GM12891 (cell line): Measurements from ENCODE around the gene CDK19.
"Not testable (repeated sequence)": the region's sequence is repeated elsewhere in the genome, so short reads cannot be mapped to it uniquely, and the experiment has no call there.

Experiments used
- DNase-seq: peaks from one replicate; pipeline ENCODE4 v3.0.0; 2011; ENCODE audit warnings: low spot score; ENCODE audit not compliant: insufficient read length
- FAIRE-seq: peaks from 2 replicates; lab custom pipeline; 2011; peaks lifted over from hg19 to GRCh38; lab: Jason Lieb, UNC
- PAX5 ChIP-seq: IDR thresholded peaks from 2 replicates; pipeline ENCODE4 v1.6.1; 2011; ENCODE audit warnings: low read length, moderate library complexity, mild to moderate bottlenecking; ENCODE audit not compliant: insufficient read depth, severe bottlenecking
- POLR2A ChIP-seq: IDR thresholded peaks from 2 replicates; pipeline ENCODE4 v1.6.1; 2011; ENCODE audit warnings: low read depth, low read length, control low read depth
- POLR2AphosphoS5 ChIP-seq: IDR thresholded peaks from 2 replicates; pipeline ENCODE4 v1.6.1; 2011; ENCODE audit warnings: low read depth, low read length, control low read depth
- POU2F2 ChIP-seq: IDR thresholded peaks from 2 replicates; pipeline ENCODE4 v1.6.1; 2011; ENCODE audit warnings: low read depth, mild to moderate bottlenecking, control low read depth, low read length, moderate library complexity
- SPI1 ChIP-seq: IDR thresholded peaks from 2 replicates; pipeline ENCODE4 v1.6.1; 2011; ENCODE audit warnings: low read depth, low read length, control low read depth
- TAF1 ChIP-seq: IDR thresholded peaks from 2 replicates; pipeline ENCODE4 v1.6.1; 2011; ENCODE audit warnings: low read depth, low read length, control low read depth

The CDK19 gene

DNA sequence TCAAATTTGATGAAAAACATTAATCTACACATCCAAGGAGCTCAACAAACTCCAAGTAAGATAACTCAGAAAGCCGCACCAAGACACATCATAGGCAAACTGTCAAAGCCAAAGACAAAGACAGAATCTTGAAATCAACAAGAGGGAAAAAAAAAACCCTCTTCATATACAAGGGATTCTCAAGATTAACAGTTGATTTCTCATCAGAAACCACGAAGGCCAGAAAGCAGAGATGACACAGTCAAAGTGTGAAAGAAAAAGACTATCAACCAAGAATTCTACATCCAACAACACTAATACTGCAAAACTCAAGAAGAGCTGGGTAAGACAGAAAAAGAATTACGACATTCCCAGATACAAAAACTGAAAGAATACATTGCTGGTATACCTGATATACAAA, 73.8 kb downstream of the CDK19 start:
- TF ChIP-seq PAX5, result no peak
- no peak for TF ChIP-seq SPI1
- TF ChIP-seq TAF1, result no peak
- no peak for TF ChIP-seq POLR2A
- TF ChIP-seq POLR2AphosphoS5, result no peak
- no peak for TF ChIP-seq POU2F2
- FAIRE-seq (no peak), DNase-seq (no peak)

DNA sequence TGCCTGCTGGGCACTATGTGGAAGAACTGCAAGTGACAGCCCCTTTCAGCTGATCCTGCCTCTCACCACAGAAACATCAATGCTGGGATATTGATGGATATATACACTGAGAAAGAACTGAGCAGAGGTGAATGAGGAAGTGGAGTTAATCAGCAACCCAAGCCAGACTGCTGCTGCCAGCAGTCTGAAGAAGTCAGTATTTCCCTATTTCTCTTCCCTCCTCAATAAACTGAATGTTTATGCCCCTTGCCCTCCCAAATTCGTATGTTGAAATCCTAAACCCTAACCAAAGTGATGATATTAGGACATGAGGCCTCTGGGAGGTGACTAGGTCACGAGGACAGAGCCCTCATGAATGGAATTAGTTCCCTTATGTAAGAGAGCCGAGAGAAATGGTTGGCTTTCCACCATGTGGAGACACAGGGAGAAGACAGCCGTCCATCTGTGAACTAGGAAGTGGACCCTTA, 76.3 kb downstream of the CDK19 start:
- peak; percentile 52 for FAIRE-seq

DNA sequence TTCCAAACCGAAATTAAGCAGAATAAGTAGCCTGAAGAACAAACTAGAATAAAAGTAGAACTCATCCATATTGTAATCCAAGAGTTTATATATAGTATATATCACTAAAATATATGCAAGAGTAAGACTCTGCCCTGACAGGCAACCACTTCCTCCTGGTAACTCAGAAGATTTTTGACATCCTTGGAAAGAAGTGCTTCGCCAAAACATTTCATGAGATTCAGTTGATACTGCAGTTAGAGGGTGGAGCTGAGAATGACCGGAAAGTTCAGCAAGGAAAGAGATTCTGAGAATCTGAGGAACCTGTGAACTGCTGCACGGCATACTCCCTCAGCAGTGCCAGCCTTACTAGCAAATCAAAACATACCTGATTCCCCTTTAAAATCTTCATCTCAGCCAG, 79.6 kb downstream of the CDK19 start:
- FAIRE-seq (no peak), DNase-seq (no peak)
- no peak for TF ChIP-seq SPI1
- no peak for TF ChIP-seq POLR2A
- no peak for TF ChIP-seq TAF1

More for the DNA sequence above, 76.3 kb downstream of the CDK19 start:
- TF ChIP-seq POU2F2, result no peak
- peak; percentile 84 for TF ChIP-seq SPI1
- DNase-seq, result no peak

DNA sequence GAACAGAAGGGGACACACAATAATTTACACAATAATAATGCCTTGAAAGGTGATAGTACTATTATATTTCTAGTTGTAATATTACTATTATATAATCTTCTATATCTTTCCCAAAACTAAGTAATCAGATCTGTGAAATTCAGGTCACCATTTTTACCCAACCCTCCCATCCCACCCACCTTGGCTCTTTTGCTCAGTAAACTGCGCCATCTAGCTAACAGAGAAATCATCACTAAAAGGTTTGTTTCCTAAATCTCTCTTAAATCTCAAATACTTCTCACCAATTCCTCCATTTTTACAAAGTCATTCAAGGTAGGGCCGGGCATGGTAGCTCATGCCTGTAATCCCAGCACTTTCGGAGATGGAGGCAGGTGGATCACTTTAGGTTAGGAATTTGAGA, 83.4 kb downstream of the CDK19 start:
- TF ChIP-seq POLR2AphosphoS5, result no peak
- TF ChIP-seq POU2F2, result no peak
- no peak for TF ChIP-seq TAF1
- TF ChIP-seq PAX5, result no peak
- no peak for TF ChIP-seq POLR2A
- no peak for TF ChIP-seq SPI1
- no peak for DNase-seq
- FAIRE-seq, result no peak

DNA sequence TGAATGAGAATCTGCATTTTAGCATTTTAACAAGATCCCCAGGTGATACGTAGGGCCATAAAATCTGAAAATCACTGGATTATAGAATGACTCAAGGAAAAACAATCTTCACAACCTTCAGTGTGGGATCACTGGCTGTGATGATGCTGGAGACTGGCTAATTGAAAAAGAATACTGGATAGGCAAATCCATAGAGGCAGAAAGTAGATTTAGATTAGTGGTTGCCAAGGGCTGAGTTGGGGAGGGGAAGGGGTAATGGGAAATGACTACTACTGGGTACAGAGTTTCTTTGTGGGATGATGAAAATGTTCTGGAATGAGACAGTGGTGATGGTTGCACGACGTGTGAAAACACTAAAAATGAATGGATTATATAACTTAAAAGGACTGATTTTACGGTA, 84.1 kb downstream of the CDK19 start:
- no peak for DNase-seq
- FAIRE-seq, result no peak
- no peak for TF ChIP-seq SPI1
- TF ChIP-seq POU2F2, result no peak
- no peak for TF ChIP-seq TAF1

DNA sequence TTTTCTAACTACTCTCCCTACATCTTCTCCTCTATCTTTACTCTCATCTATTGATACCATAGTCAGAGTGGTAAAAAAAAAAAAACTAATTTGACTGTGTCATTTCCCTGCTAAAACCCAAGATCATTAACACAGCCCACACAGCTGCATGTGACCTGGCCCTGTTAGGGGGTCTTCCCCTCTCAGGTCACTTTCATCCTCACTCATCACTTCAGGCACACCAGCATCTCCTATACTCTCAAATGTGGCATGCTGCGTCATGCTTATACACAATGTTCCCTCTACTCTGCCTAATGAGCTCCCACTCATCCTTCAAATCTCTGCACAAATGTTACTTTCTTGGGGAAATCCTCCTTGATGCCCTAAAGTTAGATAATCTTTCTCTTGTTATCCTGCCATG, 86.8 kb downstream of the CDK19 start:
- TF ChIP-seq TAF1, result no peak
- TF ChIP-seq POLR2A, result no peak
- TF ChIP-seq POU2F2, result peak; percentile 73; the same call in 1 of the 2 replicates
- TF ChIP-seq SPI1, result 0 out of 2 replicates have a peak, but pooled peaks have one; percentile 4
- no peak for TF ChIP-seq PAX5
- no peak for TF ChIP-seq POLR2AphosphoS5
- FAIRE-seq (peak; percentile 58), DNase-seq (no peak)

DNA sequence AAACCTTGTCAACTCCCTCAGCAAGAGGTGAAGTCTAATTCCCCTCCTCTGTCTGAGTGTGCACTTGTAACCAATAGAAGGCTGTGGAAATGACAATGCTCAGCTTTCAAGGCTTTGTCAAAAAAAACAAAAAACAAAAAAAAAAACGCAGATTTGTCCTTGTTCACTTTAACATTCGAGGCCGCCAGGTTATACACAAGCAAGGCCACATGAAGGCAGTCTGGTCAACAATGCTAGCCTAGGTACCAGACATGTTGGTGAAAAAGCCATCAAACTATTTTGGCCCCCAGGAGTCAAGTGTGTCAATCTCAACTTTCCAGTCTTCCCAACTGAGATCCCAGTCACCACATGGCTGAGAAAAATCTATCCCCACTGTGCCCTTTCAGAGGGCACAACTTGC, 92.3 kb downstream of the CDK19 start:
- FAIRE-seq, result no peak

DNA sequence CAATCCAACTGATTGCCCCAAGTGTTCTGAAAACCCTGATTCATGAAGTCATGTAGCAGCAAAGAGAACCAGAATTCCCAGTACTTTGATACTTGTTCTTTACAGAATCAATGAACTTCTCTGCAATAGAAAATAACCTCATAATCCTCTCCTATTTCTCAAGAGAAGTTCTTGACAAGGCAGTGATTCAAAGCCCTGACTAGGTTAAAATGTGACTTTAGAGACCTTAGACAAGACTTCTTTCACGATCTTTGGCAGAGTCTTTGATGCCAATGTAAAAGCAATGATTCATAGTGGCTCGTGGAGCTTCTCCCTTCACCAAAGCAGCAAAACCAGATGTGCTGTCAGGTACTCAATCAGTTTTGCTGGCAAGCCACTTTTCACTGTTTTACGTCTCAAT, 95.2 kb downstream of the CDK19 start:
- DNase-seq, result no peak
- TF ChIP-seq SPI1 (no peak), PAX5 (no peak), POLR2A (no peak)
- FAIRE-seq, result no peak

More for the DNA sequence above, 92.3 kb downstream of the CDK19 start:
- no peak for DNase-seq
- no peak for TF ChIP-seq POU2F2
- no peak for TF ChIP-seq PAX5
- no peak for TF ChIP-seq POLR2A
- no peak for TF ChIP-seq SPI1
- no peak for TF ChIP-seq TAF1

DNA sequence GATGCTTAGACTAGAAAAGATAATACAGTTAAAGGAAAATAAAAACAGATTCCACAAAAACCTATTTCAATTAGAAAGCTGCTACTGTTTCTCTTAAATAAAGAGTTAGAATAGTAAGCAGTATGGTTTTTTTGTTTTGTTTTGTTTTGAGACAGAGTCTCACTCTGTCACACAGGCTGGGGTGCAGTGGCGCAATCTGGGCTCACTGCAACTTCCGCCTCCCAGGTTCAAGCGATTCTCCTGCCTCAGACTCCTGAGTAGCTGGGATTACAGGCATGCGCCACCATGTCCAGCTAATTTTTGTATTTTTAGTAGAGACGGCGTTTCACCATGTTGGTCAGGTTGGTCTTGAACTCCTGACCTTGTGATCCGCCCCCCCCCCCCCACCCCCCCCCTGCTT, 95.7 kb downstream of the CDK19 start:
- FAIRE-seq, DNase-seq: not testable (repeated sequence)

DNA sequence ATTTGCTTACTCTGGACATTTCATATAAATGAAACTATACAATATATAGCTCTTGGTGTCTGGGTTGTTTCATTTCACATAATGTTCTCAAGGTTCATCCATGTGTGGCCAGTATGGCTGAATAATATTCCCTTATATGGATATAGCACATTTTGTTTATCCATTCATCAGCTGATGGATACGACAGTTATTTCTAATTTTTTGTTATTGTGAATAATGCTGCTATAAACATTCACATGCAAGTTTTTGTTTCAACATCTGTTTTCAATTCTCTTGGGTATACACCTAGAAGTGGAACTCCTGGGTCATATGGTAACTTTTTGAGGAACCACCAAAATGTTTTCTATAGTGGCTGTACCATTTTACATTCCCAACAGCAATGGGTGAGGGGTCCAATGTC, 101.1 kb downstream of the CDK19 start:
- DNase-seq, result no peak
- FAIRE-seq, result no peak
- TF ChIP-seq POU2F2, result no peak
- no peak for TF ChIP-seq TAF1
- TF ChIP-seq SPI1, result no peak
- TF ChIP-seq POLR2AphosphoS5, result no peak
- TF ChIP-seq POLR2A, result no peak
- no peak for TF ChIP-seq PAX5

DNA sequence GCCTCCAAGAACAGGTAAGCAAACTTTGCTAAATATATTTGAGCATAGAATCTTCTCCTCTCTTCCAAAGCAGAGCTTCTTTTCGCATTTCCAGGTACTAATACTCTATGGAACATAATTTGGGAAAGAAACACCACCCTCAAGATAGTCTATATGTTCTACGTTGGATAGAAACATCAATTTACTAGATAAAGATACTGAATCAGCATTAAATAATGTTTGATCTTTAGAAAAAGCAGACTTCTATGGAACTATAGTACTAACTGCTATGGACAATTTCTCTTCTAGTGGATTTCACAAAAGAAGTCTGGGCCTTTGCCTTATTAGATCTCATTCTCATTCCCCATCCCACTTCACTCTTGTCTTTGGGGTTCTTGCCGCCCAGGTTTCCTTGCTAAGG, 103.0 kb downstream of the CDK19 start:
- FAIRE-seq (no peak), DNase-seq (no peak)
- TF ChIP-seq TAF1, result no peak
- TF ChIP-seq PAX5, result no peak
- no peak for TF ChIP-seq POU2F2
- no peak for TF ChIP-seq POLR2A
- TF ChIP-seq POLR2AphosphoS5, result no peak
- TF ChIP-seq SPI1, result no peak
